DND-41 (cell line): ENCODE results near the gene CPN1.

Experiments used
- ATAC-seq: fragments of 200-7000 bp; cut with Tn5 transposase; 3 replicates; pipeline ENCODE4 v1.9.1; 2021; ENCODE audit warnings: low read depth; ENCODE audit not compliant: insufficient read depth
- DNase-seq: peaks from one replicate; pipeline ENCODE4 v3.0.0-alpha.2; 2020
- H2AFZ ChIP-seq: 2 replicates; pipeline ENCODE4 v1.6.0; 2012; ENCODE audit warnings: low read depth, low read length
- H3K27ac ChIP-seq: 2 replicates; pipeline ENCODE4 v1.5.1; 2012; ENCODE audit warnings: low read length, inconsistent platforms
- H3K27me3 ChIP-seq: fragments of 200-600 bp; sonication (generic); 2 replicates; pipeline ENCODE4 v1.6.0; 2012; ENCODE audit warnings: low read length, mild to moderate bottlenecking, inconsistent platforms; ENCODE audit not compliant: insufficient read depth, poor library complexity
- H3K36me3 ChIP-seq: 2 replicates; pipeline ENCODE4 v1.5.1; 2012; ENCODE audit warnings: low read length, inconsistent platforms; ENCODE audit not compliant: insufficient read depth
- H3K4me1 ChIP-seq: 2 replicates; pipeline ENCODE4 v1.5.1; 2012; ENCODE audit warnings: mild to moderate bottlenecking, low read length; ENCODE audit not compliant: insufficient read depth
- H3K4me2 ChIP-seq: 2 replicates; pipeline ENCODE4 v1.6.0; 2012; ENCODE audit warnings: mild to moderate bottlenecking, moderate library complexity, low read length, inconsistent platforms; ENCODE audit not compliant: insufficient read depth
- H3K4me3 ChIP-seq, 2 experiments: fragments of 200-600 bp in 1 of 2; shearing (Covaris generic) in 1 of 2; 2 replicates each; pipeline ENCODE4 v1.5.1; 2012 to 2016; ENCODE audit warnings: inconsistent platforms in 2 of 2, low read length in 2 of 2, mild to moderate bottlenecking in 2 of 2, low read depth in 1 of 2, moderate library complexity in 1 of 2
- H3K79me2 ChIP-seq: 2 replicates; pipeline ENCODE4 v1.6.0; 2012; ENCODE audit warnings: low read length, inconsistent platforms; ENCODE audit not compliant: insufficient read depth
- H3K9ac ChIP-seq: 2 replicates; pipeline ENCODE4 v1.6.0; 2012; ENCODE audit warnings: low read depth, mild to moderate bottlenecking, inconsistent platforms, low read length, moderate library complexity
- H3K9me3 ChIP-seq: 2 replicates; pipeline ENCODE4 v1.5.1; 2012; ENCODE audit warnings: low read length, moderate library complexity, mild to moderate bottlenecking, inconsistent platforms; ENCODE audit not compliant: insufficient read depth, severe bottlenecking
- H4K20me1 ChIP-seq: 2 replicates; pipeline ENCODE4 v1.6.0; 2012; ENCODE audit warnings: low read length; ENCODE audit not compliant: insufficient read depth
- CTCF ChIP-seq: IDR thresholded peaks from 2 replicates; pipeline ENCODE4 v1.5.1; 2012; ENCODE audit warnings: borderline replicate concordance, low read length, moderate library complexity, mild to moderate bottlenecking; ENCODE audit not compliant: poor library complexity, severe bottlenecking; ENCODE audit errors: extremely low read depth
- EZH2 ChIP-seq: IDR thresholded peaks from 3 replicates; pipeline ENCODE4 v1.6.1; 2012; ENCODE audit warnings: borderline replicate concordance, low read depth, mild to moderate bottlenecking, moderate library complexity, low read length, inconsistent platforms; ENCODE audit not compliant: severe bottlenecking

The CPN1 gene

DNA sequence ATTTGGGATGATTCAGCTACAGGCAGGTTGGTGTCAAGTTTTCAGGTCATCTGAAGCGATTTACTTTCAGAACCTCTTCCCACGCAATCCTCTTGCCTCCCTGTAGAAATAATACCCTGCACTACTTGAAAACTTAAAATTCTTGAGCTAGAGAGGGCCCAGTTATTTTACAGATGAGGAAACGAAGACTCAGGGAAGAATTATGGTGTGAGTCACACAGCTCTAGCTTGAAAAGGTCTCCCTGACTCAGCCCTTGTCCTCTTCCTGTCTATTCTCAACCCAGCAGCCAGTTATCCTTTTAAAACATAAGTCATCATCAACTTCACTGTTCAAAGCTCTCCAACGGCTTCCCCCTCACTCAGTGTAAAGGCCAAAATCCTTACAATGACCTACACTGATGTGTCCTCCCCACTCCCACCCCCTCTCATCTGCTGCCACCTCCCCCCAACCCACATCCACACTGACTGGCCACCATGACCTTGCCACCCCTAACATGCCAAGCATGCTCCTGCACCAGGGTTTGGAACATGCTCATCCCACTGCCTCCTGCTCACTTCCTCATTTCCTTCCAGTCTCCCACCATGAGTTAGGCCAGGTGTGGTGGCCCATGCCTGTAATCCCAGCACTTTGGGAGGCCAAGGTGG, 75.3 kb downstream of the CPN1 start:
- no peak overlapping the region for H3K4me3 ChIP-seq
- no peaks in the 10 kb centered on the region for H3K79me2 ChIP-seq
- peaks cover 22% of the 10 kb centered on the region for H3K27me3 ChIP-seq
- ATAC-seq (no peak), DNase-seq (no peak)
- peaks cover 6% of the 10 kb centered on the region; the same call in 1 of the 2 replicates for H4K20me1 ChIP-seq
- H3K9ac ChIP-seq = no peak overlapping the region
- H2AFZ ChIP-seq = no peak overlapping the region
- H3K36me3 ChIP-seq = no peaks in the 10 kb centered on the region
- H3K4me1 ChIP-seq = peaks cover 22% of the 10 kb centered on the region
- no peak overlapping the region for H3K27ac ChIP-seq
- no peaks in the 10 kb centered on the region for H3K9me3 ChIP-seq
- no peak overlapping the region for H3K4me2 ChIP-seq
- no peak for TF ChIP-seq EZH2
- no peak for TF ChIP-seq CTCF

GRCh38 chr10:100004805-100005510, 76.7 kb downstream of the CPN1 start:
- Histone ChIP-seq H3K36me3 (no peaks in the 10 kb centered on the region), H3K27ac (no peak overlapping the region), H3K4me2 (no peak overlapping the region), H3K27me3 (peaks cover 9% of the 10 kb centered on the region), H2AFZ (no peak overlapping the region), H3K79me2 (no peaks in the 10 kb centered on the region), H3K9ac (no peak overlapping the region), H3K9me3 (no peaks in the 10 kb centered on the region), H3K4me3 (no peak overlapping the region), H3K4me1 (peaks cover 16% of the 10 kb centered on the region), H4K20me1 (peaks cover 6% of the 10 kb centered on the region; the same call in 1 of the 2 replicates)
- ATAC-seq (no peak), DNase-seq (no peak)
- TF ChIP-seq EZH2 = no peak
- TF ChIP-seq CTCF = no peak

DNA sequence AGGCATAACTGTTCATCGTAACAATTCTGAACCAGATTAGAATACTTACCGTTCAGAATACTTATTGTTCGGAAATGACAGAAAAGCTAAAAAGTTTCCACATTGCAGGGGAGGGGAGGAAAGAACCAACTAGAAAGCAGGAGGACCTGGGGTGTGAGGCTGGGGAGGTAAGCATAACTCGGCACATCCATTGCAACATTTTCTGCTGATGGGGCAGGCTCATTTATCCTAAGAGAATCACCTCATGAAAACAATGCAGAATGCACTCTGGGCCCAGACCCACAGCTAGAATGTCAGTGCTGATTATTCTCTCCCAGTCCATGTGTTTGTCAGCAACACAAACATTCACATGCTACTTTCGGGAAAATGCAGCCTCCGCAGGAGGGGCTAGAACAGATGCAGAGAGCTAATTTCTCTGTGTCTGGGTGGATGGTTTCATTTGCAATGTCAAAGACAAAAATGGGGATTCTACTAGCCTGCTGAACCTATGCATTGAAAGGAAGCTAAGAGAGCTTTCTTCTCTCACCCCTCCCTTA, 81.5 kb downstream of the CPN1 start:
- Histone ChIP-seq H3K27me3 (no peaks in the 10 kb centered on the region), H4K20me1 (no peaks in the 10 kb centered on the region; the same call in 1 of the 2 replicates), H2AFZ (no peak overlapping the region), H3K4me3 (no peak overlapping the region), H3K4me2 (no peak overlapping the region), H3K79me2 (no peaks in the 10 kb centered on the region), H3K9ac (no peak overlapping the region), H3K9me3 (no peaks in the 10 kb centered on the region), H3K36me3 (no peaks in the 10 kb centered on the region), H3K27ac (no peak overlapping the region), H3K4me1 (no peaks in the 10 kb centered on the region)
- ATAC-seq = no peak
- no peak for DNase-seq
- TF ChIP-seq CTCF = no peak
- TF ChIP-seq EZH2 = no peak
